GM10248 (cell line): ENCODE results near the gene AWAT1.
"Not testable (repeated sequence)": the region's sequence is repeated elsewhere in the genome, so short reads cannot be mapped to it uniquely, and the experiment has no call there.

Experiments used
- CTCF ChIA-PET: fragments of 300-600 bp; sonication (Branson Sonifier 250); formaldehyde crosslinking; extraction: SDS; loops from one replicate; lab custom pipeline; 2021; ENCODE audit warnings: antibody characterized with exemption; lab: Yijun Ruan, JAX
- POLR2A ChIA-PET: fragments of 350-650 bp; sonication (Branson Sonifier 250); formaldehyde crosslinking; extraction: SDS; loops from one replicate; lab custom pipeline; 2020; ENCODE audit warnings: antibody characterized with exemption; lab: Yijun Ruan, JAX
- DNase-seq: peaks from one replicate; pipeline ENCODE4 v3.0.0; 2012; ENCODE audit errors: extremely low spot score
- TF ChIP-seq, protein P1 (sequence below): IDR thresholded peaks from 2 replicates; pipeline ENCODE4 v1.5.1; 2012; ENCODE audit warnings: mild to moderate bottlenecking, low read depth; ENCODE audit errors: extremely low read depth, missing control alignments, control extremely low read depth

The AWAT1 gene

GRCh38 chrX:70234355-70234754, at the start of gene AWAT1:
Gene AWAT1 (plus strand): TSS chrX:70234655. CDS start chrX:70234696, 41 bp downstream.
- CTCF ChIA-PET: no interaction called here
- no peak for DNase-seq
- POLR2A ChIA-PET: no interaction called here
- TF ChIP-seq, protein P1, sequence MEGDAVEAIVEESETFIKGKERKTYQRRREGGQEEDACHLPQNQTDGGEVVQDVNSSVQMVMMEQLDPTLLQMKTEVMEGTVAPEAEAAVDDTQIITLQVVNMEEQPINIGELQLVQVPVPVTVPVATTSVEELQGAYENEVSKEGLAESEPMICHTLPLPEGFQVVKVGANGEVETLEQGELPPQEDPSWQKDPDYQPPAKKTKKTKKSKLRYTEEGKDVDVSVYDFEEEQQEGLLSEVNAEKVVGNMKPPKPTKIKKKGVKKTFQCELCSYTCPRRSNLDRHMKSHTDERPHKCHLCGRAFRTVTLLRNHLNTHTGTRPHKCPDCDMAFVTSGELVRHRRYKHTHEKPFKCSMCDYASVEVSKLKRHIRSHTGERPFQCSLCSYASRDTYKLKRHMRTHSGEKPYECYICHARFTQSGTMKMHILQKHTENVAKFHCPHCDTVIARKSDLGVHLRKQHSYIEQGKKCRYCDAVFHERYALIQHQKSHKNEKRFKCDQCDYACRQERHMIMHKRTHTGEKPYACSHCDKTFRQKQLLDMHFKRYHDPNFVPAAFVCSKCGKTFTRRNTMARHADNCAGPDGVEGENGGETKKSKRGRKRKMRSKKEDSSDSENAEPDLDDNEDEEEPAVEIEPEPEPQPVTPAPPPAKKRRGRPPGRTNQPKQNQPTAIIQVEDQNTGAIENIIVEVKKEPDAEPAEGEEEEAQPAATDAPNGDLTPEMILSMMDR: no peak

- no peak for DNase-seq
- POLR2A ChIA-PET: no interaction called here
- CTCF ChIA-PET: no interaction called here
- TF ChIP-seq, protein P1: no peak
Observed at GRCh38 chrX:70190225-70190624, 44.2 kb upstream of the AWAT1 start.

- POLR2A ChIA-PET: no interaction called here
- DNase-seq: peak; percentile 34
- TF ChIP-seq, protein P1: peak; percentile 50
- CTCF ChIA-PET: interaction anchor here (0.8 to 2.4 kb wide), 8 partner anchors 11 to 255 kb away, joined by 3 to 13 read pairs (median 4); no protein-coding TSS in a partner anchor
Observed at GRCh38 chrX:70196961-70197720, 37.3 kb upstream of the AWAT1 start.

DNA sequence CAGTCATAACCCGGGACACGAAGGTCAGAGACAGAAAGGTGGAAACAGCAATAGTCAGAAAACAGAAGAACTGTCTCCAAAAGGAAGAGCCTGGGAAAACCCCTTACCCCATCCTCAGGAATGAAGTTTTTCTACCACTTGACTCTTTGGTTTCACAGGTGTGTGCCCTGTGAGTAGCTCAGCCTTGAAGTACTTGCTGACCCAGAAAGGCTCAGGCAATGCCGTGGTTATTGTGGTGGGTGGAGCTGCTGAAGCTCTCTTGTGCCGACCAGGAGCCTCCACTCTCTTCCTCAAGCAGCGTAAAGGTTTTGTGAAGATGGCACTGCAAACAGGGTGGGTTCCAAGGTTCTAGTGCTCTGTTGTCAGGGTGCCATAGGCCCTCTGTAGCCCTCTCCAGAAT, 32.7 kb upstream of the AWAT1 start:
- DNase-seq: no peak
- ChIA-PET POLR2A (no interaction called here), CTCF (no interaction called here)
- TF ChIP-seq, protein P1: no peak

DNA sequence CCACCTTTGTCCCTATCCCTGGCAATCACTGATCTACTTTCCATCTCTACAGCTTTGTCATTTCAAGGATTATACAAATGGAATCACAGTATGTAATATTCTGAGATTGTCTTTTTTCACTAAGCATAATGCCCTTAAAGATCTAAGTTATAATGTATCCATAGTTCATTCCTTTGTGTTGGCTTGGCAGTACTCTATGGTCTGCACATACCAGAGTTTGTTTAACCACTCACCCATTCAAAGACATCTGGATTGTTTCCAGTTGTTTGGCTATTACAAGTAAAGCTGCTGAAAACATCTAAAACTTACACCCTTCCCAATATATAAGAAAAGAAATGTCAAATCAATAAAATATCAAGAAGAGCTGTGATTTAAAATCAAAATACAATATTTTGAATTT, 26.0 kb upstream of the AWAT1 start:
- DNase-seq: no peak
- ChIA-PET POLR2A (no interaction called here), CTCF (no interaction called here)
- TF ChIP-seq, protein P1: no peak

DNA sequence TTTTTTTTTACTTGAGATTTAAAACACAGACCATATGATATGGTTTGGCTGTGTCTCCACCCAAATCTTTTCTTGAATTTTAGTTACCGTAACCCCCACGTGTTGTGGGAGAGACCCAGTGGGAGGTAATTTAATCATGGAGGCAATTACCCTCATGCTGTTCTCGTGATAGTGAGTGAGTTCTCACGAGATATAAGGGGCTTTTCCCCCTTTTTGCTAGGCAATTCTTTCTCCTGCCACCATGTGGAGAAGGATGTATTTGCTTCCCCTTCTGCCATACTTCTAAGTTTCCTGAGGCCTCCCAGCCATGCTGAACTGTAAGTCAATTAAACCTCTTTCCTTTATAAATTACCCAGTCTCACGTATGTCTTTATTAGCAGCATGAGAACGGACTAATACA, 24.9 kb upstream of the AWAT1 start:
- POLR2A ChIA-PET, DNase-seq, CTCF ChIA-PET: not testable (repeated sequence)

- ChIA-PET POLR2A (no interaction called here), CTCF (no interaction called here)
- TF ChIP-seq, protein P1: no peak
- no peak for DNase-seq
Observed at GRCh38 chrX:70219938-70220764, 14.3 kb upstream of the AWAT1 start.
